ENCODE measurements around the gene VEPH1. TPM values are rescaled to one million over a fixed set of nuclear protein-coding genes. Genes with fewer than 3 reads are reported as not detected.

Gene VEPH1
- total and polyA plus RNA-seq, 9 of the 15 experiments (the other 6 are each of a cell fraction or from before 2014, with no cell fraction given), result 4.5 to 15.6 (median 5.8) TPM

GRCh38 chr3:157514371-157514895 lies 11.2 kb upstream of the VEPH1 start (continued):
- TF ChIP-seq, protein P1, sequence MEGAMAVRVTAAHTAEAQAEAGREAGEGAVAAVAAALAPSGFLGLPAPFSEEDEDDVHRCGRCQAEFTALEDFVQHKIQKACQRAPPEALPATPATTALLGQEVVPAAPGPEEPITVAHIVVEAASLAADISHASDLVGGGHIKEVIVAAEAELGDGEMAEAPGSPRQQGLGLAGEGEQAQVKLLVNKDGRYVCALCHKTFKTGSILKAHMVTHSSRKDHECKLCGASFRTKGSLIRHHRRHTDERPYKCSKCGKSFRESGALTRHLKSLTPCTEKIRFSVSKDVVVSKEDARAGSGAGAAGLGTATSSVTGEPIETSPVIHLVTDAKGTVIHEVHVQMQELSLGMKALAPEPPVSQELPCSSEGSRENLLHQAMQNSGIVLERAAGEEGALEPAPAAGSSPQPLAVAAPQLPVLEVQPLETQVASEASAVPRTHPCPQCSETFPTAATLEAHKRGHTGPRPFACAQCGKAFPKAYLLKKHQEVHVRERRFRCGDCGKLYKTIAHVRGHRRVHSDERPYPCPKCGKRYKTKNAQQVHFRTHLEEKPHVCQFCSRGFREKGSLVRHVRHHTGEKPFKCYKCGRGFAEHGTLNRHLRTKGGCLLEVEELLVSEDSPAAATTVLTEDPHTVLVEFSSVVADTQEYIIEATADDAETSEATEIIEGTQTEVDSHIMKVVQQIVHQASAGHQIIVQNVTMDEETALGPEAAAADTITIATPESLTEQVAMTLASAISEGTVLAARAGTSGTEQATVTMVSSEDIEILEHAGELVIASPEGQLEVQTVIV (CRISPR knock-in tag; IDR thresholded peaks at IDR 0.05; ENCODE audit: borderline replicate concordance), result no peak
- TF ChIP-seq NFIX (CRISPR knock-in tag; IDR thresholded peaks at IDR 0.05; ENCODE audit: low read depth) (no peak), HDAC1 (IDR thresholded peaks at IDR 0.05) (no peak), BACH1 (tag; IDR thresholded peaks at IDR 0.05) (no peak)

DNA sequence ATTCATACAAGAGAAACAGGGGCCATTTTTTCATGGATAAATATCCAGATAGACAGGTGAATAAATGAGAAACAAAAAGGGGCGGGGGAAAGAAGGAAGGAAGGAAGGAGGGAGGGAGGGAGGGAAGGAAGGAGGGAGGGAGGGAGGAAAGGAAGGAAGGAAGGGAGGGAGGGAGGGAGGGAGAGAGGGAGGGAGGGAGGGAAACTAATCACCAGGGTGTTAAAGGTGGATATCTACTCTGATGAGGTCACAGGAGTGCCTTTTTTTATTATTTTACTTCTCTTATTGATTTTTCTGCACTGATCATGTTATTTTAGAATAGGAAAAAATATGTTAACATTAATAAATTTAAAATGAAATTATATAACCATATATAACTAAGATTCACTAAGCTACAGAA lies 10.4 kb upstream of the VEPH1 start:
- no peaks in the 10 kb centered on the region for H3K9me1 ChIP-seq (ENCODE audit: control insufficient read depth, insufficient read depth, low read length)
- no peak for ATAC-seq
- TF ChIP-seq, protein P2, sequence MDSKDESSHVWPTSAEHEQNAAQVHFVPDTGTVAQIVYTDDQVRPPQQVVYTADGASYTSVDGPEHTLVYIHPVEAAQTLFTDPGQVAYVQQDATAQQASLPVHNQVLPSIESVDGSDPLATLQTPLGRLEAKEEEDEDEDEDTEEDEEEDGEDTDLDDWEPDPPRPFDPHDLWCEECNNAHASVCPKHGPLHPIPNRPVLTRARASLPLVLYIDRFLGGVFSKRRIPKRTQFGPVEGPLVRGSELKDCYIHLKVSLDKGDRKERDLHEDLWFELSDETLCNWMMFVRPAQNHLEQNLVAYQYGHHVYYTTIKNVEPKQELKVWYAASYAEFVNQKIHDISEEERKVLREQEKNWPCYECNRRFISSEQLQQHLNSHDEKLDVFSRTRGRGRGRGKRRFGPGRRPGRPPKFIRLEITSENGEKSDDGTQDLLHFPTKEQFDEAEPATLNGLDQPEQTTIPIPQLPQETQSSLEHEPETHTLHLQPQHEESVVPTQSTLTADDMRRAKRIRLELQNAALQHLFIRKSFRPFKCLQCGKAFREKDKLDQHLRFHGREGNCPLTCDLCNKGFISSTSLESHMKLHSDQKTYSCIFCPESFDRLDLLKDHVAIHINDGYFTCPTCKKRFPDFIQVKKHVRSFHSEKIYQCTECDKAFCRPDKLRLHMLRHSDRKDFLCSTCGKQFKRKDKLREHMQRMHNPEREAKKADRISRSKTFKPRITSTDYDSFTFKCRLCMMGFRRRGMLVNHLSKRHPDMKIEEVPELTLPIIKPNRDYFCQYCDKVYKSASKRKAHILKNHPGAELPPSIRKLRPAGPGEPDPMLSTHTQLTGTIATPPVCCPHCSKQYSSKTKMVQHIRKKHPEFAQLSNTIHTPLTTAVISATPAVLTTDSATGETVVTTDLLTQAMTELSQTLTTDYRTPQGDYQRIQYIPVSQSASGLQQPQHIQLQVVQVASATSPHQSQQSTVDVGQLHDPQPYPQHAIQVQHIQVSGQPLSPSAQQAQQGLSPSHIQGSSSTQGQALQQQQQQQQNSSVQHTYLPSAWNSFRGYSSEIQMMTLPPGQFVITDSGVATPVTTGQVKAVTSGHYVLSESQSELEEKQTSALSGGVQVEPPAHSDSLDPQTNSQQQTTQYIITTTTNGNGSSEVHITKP (IDR thresholded peaks at IDR 0.05; ENCODE audit: partially characterized antibody), result no peak
- TF ChIP-seq, protein P3, sequence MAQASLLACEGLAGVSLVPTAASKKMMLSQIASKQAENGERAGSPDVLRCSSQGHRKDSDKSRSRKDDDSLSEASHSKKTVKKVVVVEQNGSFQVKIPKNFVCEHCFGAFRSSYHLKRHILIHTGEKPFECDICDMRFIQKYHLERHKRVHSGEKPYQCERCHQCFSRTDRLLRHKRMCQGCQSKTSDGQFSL (CRISPR knock-in tag; IDR thresholded peaks at IDR 0.05), result no peak
- TF ChIP-seq, protein P3 (tag; IDR thresholded peaks at IDR 0.05), result no peak
- TF ChIP-seq DNMT1 (IDR thresholded peaks at IDR 0.05) (no peak), SETDB1 (IDR thresholded peaks at IDR 0.05; ENCODE audit: low read length) (no peak), HOXB6 (CRISPR knock-in tag; IDR thresholded peaks at IDR 0.05; ENCODE audit: borderline replicate concordance) (no peak), E2F6 (IDR thresholded peaks at IDR 0.05; ENCODE audit: borderline replicate concordance in 1 of 2, extremely low read depth in 1 of 2, insufficient read depth in 1 of 2, insufficient read length in 1 of 2, low read depth in 1 of 2, low read length in 1 of 2, poor library complexity in 1 of 2, severe bottlenecking in 1 of 2) (no peak), HNRNPK (IDR thresholded peaks at IDR 0.05; ENCODE audit: low read depth, low read length, poor library complexity, severe bottlenecking) (peak; percentile 76)

More for the DNA sequence above, 10.4 kb upstream of the VEPH1 start:
- WGBS (ENCODE audit: insufficient coverage, low coverage, missing lambda C conversion rate), result 44% methylated on average over 1 of the region's 1 CpG
- no TSS peak for BruUV-seq (replicated peaks)
- Histone ChIP-seq H3K9me3 (replicated peaks; ENCODE audit: control insufficient read depth, insufficient read depth, low read depth, low read length) (no peaks in the 10 kb centered on the region), H4K20me1 (replicated peaks; ENCODE audit: control insufficient read depth, insufficient read depth, low read length) (no peaks in the 10 kb centered on the region), H3K4me1 (replicated peaks in 1 of 2; ENCODE audit: control insufficient read depth in 2 of 2, insufficient read depth in 2 of 2, low read length in 2 of 2) (peaks cover 0 to 9% of the 10 kb centered on the region in 2 experiments; a peak in 4 of 5 replicates), H3K27ac (ENCODE audit: extremely low read depth, low read depth, low read length) (no peak overlapping the region), H3K4me3 (no peak overlapping the region), H2AFZ (ENCODE audit: low read depth, low read length) (no peak overlapping the region), H3K36me3 (ENCODE audit: control insufficient read depth, insufficient read depth, low read length) (no peaks in the 10 kb centered on the region), H3K9ac (ENCODE audit: insufficient read depth in 1 of 2, low read depth in 2 of 2, low read length in 2 of 2) (no peak overlapping the region), H3K79me2 (ENCODE audit: control insufficient read depth, insufficient read depth, low read length) (no peaks in the 10 kb centered on the region), H3K27me3 (ENCODE audit: control insufficient read depth in 2 of 2, insufficient read depth in 2 of 2, low read length in 2 of 2) (no peaks in the 10 kb centered on the region), H3K4me2 (ENCODE audit: insufficient read depth, low read length) (no peak overlapping the region)
- ChIA-PET POLR2A (interaction anchor here (1.2 kb wide), 1 partner anchor 9 kb away, joined by 3 read pairs; no protein-coding TSS in a partner anchor), CTCF (ENCODE audit: low intra/inter-chr PET ratio) (no interaction called here)
- in situ Hi-C loops (cut with MboI), result no loop called here
- intact Hi-C loops (cut with micrococcal nuclease), result no loop called here
- DNase-seq (ENCODE audit: extremely low read depth in 1 of 4, low spot score in 3 of 4), result no peak
- FAIRE-seq, result no peak
